Measurements from ENCODE around the gene ACIN1. TPM values are rescaled to one million over a fixed set of nuclear protein-coding genes. Genes with fewer than 3 reads are reported as not detected.

Gene ACIN1
- total RNA-seq, 1 experiment from 2014 or later = 333 TPM

DNA sequence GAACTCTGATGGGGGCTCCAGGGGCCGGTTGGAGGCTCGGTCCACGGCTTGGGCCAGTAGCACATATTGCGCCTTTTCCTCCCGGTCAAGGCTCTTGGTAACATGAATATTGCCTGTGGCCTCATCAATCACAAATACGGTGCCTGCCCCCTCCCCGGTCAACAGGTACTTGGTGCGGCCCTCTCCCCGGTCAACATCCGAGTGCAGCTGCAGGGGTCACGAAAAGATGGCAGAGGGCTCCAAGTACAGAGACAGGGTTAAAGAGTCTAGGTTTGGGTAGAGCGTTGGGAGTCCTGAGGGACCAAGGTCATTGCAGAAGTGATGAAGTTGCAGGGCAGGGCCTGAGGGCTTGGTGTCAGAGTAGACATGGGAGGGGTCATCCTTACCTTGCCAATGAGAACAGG, 39.8 kb downstream of the ACIN1 start:
- H3K27ac ChIP-seq (ENCODE audit: insufficient read length, low read depth, low read length) = no peak overlapping the region
- no peak overlapping the region for H2BK120ac ChIP-seq (ENCODE audit: low read depth, low read length, poor library complexity, severe bottlenecking)
- no peak overlapping the region for H4K91ac ChIP-seq (ENCODE audit: insufficient read length, low read depth, low read length)
- H4K8ac ChIP-seq (replicated peaks; ENCODE audit: insufficient read length, low read depth, low read length) = no peak overlapping the region
- Mint-ChIP-seq H3K9me3 (no peaks in the 10 kb centered on the region), H3K36me3 (ENCODE audit: insufficient read depth in 1 of 3, low read depth in 3 of 3) (peaks cover 7 to 37% (median 28%) of the 10 kb centered on the region in 3 experiments), H3K27ac (no peak overlapping the region), H3K4me1 (peaks cover 16 to 19% of the 10 kb centered on the region in 2 experiments), H3K27me3 (ENCODE audit: low read depth) (peaks cover 8% of the 10 kb centered on the region), H3K4me3 (peak overlapping the region in 1 of 2 experiments; percentile 44; a peak in 2 of 5 replicates)
- no peak overlapping the region for H3T11ph ChIP-seq (ENCODE audit: low read length)
- peaks cover 15% of the 10 kb centered on the region for H3K23me2 ChIP-seq (ENCODE audit: insufficient read length, low read depth, low read length, poor library complexity, severe bottlenecking)
- TF ChIP-seq, protein P1, sequence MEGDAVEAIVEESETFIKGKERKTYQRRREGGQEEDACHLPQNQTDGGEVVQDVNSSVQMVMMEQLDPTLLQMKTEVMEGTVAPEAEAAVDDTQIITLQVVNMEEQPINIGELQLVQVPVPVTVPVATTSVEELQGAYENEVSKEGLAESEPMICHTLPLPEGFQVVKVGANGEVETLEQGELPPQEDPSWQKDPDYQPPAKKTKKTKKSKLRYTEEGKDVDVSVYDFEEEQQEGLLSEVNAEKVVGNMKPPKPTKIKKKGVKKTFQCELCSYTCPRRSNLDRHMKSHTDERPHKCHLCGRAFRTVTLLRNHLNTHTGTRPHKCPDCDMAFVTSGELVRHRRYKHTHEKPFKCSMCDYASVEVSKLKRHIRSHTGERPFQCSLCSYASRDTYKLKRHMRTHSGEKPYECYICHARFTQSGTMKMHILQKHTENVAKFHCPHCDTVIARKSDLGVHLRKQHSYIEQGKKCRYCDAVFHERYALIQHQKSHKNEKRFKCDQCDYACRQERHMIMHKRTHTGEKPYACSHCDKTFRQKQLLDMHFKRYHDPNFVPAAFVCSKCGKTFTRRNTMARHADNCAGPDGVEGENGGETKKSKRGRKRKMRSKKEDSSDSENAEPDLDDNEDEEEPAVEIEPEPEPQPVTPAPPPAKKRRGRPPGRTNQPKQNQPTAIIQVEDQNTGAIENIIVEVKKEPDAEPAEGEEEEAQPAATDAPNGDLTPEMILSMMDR (conservative IDR thresholded peaks at IDR 0.05) = no peak
- no peak overlapping the region for H2BK15ac ChIP-seq (ENCODE audit: low read depth, low read length)
- H3K27me3 ChIP-seq (ENCODE audit: insufficient read depth, low read length) = no peaks in the 10 kb centered on the region
- no peak overlapping the region for H3K23ac ChIP-seq (ENCODE audit: insufficient read length, low read depth, low read length)
- H2AFZ ChIP-seq (ENCODE audit: low read length) = no peak overlapping the region
- H3K4me1 ChIP-seq (ENCODE audit: insufficient read depth, low read length) = no peaks in the 10 kb centered on the region; the same call in 1 of the 2 replicates
- no peak overlapping the region for H3K4ac ChIP-seq (ENCODE audit: low read depth, low read length)
- H3K9ac ChIP-seq (ENCODE audit: extremely low read depth, insufficient read length, low read length) = no peak overlapping the region
- no peaks in the 10 kb centered on the region for H3K9me3 ChIP-seq (ENCODE audit: control insufficient read depth, low read depth, low read length)
- H4K5ac ChIP-seq (ENCODE audit: insufficient read length, low read depth, low read length) = no peak overlapping the region
- no peak overlapping the region for H3K18ac ChIP-seq (ENCODE audit: insufficient read length, low read depth, low read length)
- no peak overlapping the region for H2BK12ac ChIP-seq (ENCODE audit: insufficient read length, low read depth, low read length)
- no peaks in the 10 kb centered on the region for H3K79me2 ChIP-seq (ENCODE audit: insufficient read depth, low read length)
- H2BK20ac ChIP-seq (ENCODE audit: low read depth, low read length, poor library complexity, severe bottlenecking) = no peak overlapping the region
- H3K4me2 ChIP-seq (ENCODE audit: insufficient read depth, insufficient read length, low read length) = no peak overlapping the region
- no peak overlapping the region for H2AK5ac ChIP-seq (ENCODE audit: insufficient read length, low read length)
- no peaks in the 10 kb centered on the region for H3K79me1 ChIP-seq (ENCODE audit: insufficient read depth, low read depth, low read length, poor library complexity, severe bottlenecking)
- no CpG with 5 or more reads among the region's 12 CpGs for WGBS (ENCODE audit: extremely low coverage, insufficient read length, low lambda C conversion rate)
- DNase-seq = no peak
- no peaks in the 10 kb centered on the region for H4K20me1 ChIP-seq (ENCODE audit: control insufficient read depth, insufficient read depth, insufficient read length)
- no peak overlapping the region for H2BK5ac ChIP-seq (ENCODE audit: insufficient read length, low read length)
- no peak overlapping the region for H3K14ac ChIP-seq (ENCODE audit: insufficient read depth, low read length)
- H3K56ac ChIP-seq (ENCODE audit: insufficient read length, low read depth, low read length) = no peak overlapping the region
